Psoas muscle (tissue), 8 donors: ENCODE data around the gene KIAA1755. TPM values are rescaled to one million over a fixed set of nuclear protein-coding genes. Genes with fewer than 3 reads are reported as not detected.

Experiments
- ATAC-seq, 4 donors: fragments of 200-7000 bp; cut with Tn5 transposase; one replicate each; pipeline ENCODE4 v1.9.1; 2020; ENCODE audit warnings: moderate library complexity in 3 of 4, mild to moderate bottlenecking in 2 of 4
- DNase-seq, 2 donors: peaks; one replicate each; pipeline ENCODE4 v3.0.0-alpha.2; 2020
- H3K27ac ChIP-seq: fragments of 200-600 bp; one replicate; pipeline ENCODE4 v1.8.0; 2022
- H3K27me3 ChIP-seq, 3 donors: fragments of 200-600 bp in 1 of 3; one replicate each; pipeline versions ENCODE4 v1.6.1 to v1.8.0; 2013 to 2022; ENCODE audit warnings: low read length in 2 of 3, mild to moderate bottlenecking in 2 of 3, moderate library complexity in 1 of 3; ENCODE audit not compliant: insufficient read depth in 3 of 3
- H3K36me3 ChIP-seq, 2 donors: fragments of 200-600 bp in 1 of 2; one replicate each; pipeline versions ENCODE4 v1.6.1 to v1.8.0; 2013 to 2022; ENCODE audit warnings: low read depth in 1 of 2, mild to moderate bottlenecking in 1 of 2, moderate library complexity in 1 of 2; ENCODE audit not compliant: insufficient read depth in 1 of 2
- H3K4me1 ChIP-seq: fragments of 200-600 bp; one replicate; pipeline ENCODE4 v1.8.0; 2022
- H3K4me3 ChIP-seq: fragments of 200-600 bp; one replicate; pipeline ENCODE4 v1.8.0; 2022; ENCODE audit warnings: mild to moderate bottlenecking
- H3K9me3 ChIP-seq: fragments of 200-600 bp; one replicate; pipeline ENCODE4 v1.8.0; 2022
- WGBS, 3 donors: extraction: QIAGEN DNeasy Blood & Tissue Kit; methylation state at CpG; one replicate each; pipeline versions ENCODE4 v1.1.6 to v1.1.7; 2013; 5-methylcytosine and 5-hydroxymethylcytosine counted together
- intact Hi-C, 2 donors: fragments of 100-400 bp; cut with DNase I; formaldehyde crosslinking; loops; one replicate each; pipeline versions ENCODE4 v1.11.0 to v1.14.2; 2022
- polyA plus RNA-seq, 3 donors: library from polyadenylated mRNA; stranded (reverse); fragments of 200-250 nt; gene quantifications; one replicate each; pipeline ENCODE4 v1.2.3, GENCODE V29; 2013
- total RNA-seq, 4 donors: library from RNA; stranded (reverse); fragmentation: NEBNext Ultra II Directional in 2 of 4; extraction: Animal tissue kit (Norgen Biotek cat#: 25700) in 2 of 4; gene quantifications; one replicate each; pipeline versions ENCODE4 v1.2.1 to v1.2.4, GENCODE V29; 2021 to 2023
- TF ChIP-seq, protein P1 (sequence below): fragments of 200-600 bp; IDR thresholded peaks from one replicate; pipeline ENCODE4 v1.8.0; 2022; ENCODE audit warnings: antibody characterized with exemption
- donor health status: healthy with polysubstance abuse.
- donor health status: DM: no; HTN: no; CAD: no; lungs with moderate emphysema.
- donor health status: Bipolar disorder and iron deficiency.
- donor health status: healthy.
- donor health status: DM: yes; HTN: yes; CAD: no.
- donor health status: DM: no; HTN: no; CAD: no.
- donor health status: DM: no; HTN: no; CAD: no.
- donor health status: DM: yes; HTN: yes; CAD: no.

The KIAA1755 gene
- total and polyA plus RNA-seq, 7 donors = 0.16 to 2.4 (median 0.29) TPM

DNA sequence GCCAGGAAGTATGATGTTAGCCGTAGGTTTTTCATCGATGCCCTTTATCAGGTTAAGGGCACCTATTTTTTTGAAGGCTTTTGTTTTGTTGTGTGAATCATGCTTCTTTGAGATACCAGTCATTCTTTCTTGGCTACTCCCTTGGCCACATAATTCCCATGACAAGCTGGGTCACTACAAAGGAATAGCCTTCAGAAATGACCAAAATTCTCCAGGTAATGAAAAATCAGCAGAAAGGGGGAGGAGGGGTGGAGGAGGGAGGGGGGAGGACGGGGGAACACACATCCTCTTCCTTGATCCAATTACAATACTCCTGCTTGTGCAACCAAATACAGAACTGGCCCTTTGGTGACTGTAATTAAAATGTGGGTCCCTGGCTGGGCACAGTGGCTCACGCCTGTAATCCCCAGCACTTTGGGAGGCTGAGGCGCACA lies 73.7 kb downstream of the KIAA1755 start:
- Histone ChIP-seq H3K4me3 (no peak overlapping the region), H3K36me3 (no peaks in the 10 kb centered on the region), H3K9me3 (no peaks in the 10 kb centered on the region), H3K27me3 (no peaks in the 10 kb centered on the region), H3K4me1 (no peaks in the 10 kb centered on the region), H3K27ac (no peak overlapping the region)
- no peak for ATAC-seq
- WGBS, 3 donors = 66 to 75% (median 71%) methylated on average over 5 of the region's 5 CpGs
- no peak for DNase-seq
- intact Hi-C loops = no loop called here
- TF ChIP-seq, protein P1, sequence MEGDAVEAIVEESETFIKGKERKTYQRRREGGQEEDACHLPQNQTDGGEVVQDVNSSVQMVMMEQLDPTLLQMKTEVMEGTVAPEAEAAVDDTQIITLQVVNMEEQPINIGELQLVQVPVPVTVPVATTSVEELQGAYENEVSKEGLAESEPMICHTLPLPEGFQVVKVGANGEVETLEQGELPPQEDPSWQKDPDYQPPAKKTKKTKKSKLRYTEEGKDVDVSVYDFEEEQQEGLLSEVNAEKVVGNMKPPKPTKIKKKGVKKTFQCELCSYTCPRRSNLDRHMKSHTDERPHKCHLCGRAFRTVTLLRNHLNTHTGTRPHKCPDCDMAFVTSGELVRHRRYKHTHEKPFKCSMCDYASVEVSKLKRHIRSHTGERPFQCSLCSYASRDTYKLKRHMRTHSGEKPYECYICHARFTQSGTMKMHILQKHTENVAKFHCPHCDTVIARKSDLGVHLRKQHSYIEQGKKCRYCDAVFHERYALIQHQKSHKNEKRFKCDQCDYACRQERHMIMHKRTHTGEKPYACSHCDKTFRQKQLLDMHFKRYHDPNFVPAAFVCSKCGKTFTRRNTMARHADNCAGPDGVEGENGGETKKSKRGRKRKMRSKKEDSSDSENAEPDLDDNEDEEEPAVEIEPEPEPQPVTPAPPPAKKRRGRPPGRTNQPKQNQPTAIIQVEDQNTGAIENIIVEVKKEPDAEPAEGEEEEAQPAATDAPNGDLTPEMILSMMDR = no peak

DNA sequence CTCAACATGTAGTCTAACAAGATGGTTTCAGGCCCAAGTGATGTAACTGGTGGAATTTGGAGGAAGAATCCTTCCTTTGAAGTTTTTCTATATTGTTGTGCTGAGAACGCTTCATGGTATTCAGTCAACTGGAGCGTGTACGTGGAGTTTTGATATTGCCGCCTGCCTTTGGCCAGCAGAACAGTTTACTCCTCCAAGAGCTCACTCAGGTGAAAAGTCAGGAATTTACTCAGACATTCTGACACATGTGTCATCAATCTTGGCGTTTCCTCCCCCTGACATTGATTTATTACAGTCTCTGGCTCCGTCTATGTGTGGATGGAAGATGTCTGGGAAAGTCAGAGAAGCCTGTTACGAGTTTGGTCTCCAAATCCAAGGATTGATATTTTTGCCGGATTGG lies 76.4 kb downstream of the KIAA1755 start:
- H3K9me3 ChIP-seq = no peaks in the 10 kb centered on the region
- H3K36me3 ChIP-seq = no peaks in the 10 kb centered on the region
- H3K4me3 ChIP-seq = no peak overlapping the region
- H3K4me1 ChIP-seq = no peaks in the 10 kb centered on the region
- DNase-seq (no peak), ATAC-seq (no peak)
- TF ChIP-seq, protein P1 = no peak
- intact Hi-C loops = no loop called here
- no peaks in the 10 kb centered on the region for H3K27me3 ChIP-seq
- WGBS, 3 donors = 59 to 63% (median 61%) methylated on average over 8 of the region's 8 CpGs
- no peak overlapping the region for H3K27ac ChIP-seq

DNA sequence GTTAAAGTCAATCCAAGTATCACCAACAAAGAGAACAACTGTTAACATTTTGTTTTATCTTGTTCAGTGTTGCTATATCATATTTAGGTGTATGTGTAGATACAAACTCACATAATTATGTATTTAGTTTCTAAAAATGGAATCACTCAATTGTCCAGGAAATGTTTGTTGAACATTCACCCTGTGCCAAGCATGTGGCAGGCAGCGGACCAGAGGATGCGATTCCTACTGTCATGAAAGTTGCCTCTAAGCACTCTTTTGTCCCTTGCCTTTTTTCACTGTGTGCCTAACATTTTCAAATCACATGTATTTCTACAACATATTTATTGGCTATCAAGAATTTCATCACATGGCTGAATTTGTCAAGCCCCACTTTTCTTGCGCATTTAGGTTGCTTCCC lies 78.6 kb downstream of the KIAA1755 start:
- Histone ChIP-seq H3K27me3 (peaks cover 0 to 8% (median 0%) of the 10 kb centered on the region in 3 donors), H3K4me3 (no peak overlapping the region), H3K36me3 (no peaks in the 10 kb centered on the region), H3K9me3 (no peaks in the 10 kb centered on the region), H3K4me1 (no peaks in the 10 kb centered on the region), H3K27ac (no peak overlapping the region)
- TF ChIP-seq, protein P1 = no peak
- WGBS, 3 donors = 80 to 89% (median 88%) methylated on average over 3 of the region's 3 CpGs
- DNase-seq = no peak
- intact Hi-C loops = no loop called here
- ATAC-seq = no peak

DNA sequence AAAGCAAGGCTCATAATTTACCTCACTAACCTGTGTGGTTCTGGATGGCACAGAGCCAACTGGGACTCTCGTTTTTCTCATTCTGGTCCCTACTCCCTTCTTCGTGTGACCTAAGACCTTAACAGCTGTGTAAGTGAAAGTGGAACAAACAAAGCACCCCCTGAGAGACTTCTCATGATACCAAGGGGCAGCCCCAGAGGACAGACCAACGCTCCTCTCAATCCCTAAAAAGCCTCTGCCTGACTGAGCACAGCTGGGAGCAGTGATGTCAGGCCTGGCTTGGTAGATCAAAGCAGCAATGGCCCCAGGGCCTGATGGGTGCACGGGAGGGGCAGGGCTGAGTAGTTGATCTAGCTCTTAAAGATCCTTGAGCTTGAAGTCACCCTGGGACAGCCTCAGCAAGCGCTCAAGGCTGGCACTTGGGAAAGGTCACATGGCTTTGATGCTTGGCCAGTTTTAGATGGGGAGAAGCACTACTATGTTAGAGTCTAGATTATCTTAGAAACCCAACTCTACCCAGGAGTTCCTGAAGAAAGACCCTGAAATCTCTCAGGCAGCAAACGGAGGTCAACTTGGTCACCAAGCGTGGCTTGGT lies 79.2 kb downstream of the KIAA1755 start:
- no peak for ATAC-seq

More for the DNA sequence above, 79.2 kb downstream of the KIAA1755 start:
- Histone ChIP-seq H3K27me3 (peaks cover 0 to 8% (median 0%) of the 10 kb centered on the region in 3 donors), H3K4me3 (no peak overlapping the region), H3K4me1 (no peaks in the 10 kb centered on the region), H3K9me3 (no peaks in the 10 kb centered on the region), H3K27ac (no peak overlapping the region), H3K36me3 (no peaks in the 10 kb centered on the region)
- no peak for DNase-seq
- WGBS, 3 donors = 60 to 70% (median 65%) methylated on average over 7 of the region's 7 CpGs
- intact Hi-C loops = no loop called here
- TF ChIP-seq, protein P1 = no peak
